GM18507 (cell line): ENCODE measurements around the gene NADSYN1.
"Not testable (repeated sequence)": the region's sequence is repeated elsewhere in the genome, so short reads cannot be mapped to it uniquely, and the experiment has no call there.

Source experiments
- DNase-seq: peaks from one replicate; pipeline ENCODE4 v3.0.0; 2011; ENCODE audit warnings: low read depth; ENCODE audit not compliant: insufficient read length; ENCODE audit errors: extremely low spot score
- FAIRE-seq: peaks from 2 replicates; lab custom pipeline; 2011; peaks lifted over from hg19 to GRCh38; lab: Jason Lieb, UNC

Gene NADSYN1

DNA sequence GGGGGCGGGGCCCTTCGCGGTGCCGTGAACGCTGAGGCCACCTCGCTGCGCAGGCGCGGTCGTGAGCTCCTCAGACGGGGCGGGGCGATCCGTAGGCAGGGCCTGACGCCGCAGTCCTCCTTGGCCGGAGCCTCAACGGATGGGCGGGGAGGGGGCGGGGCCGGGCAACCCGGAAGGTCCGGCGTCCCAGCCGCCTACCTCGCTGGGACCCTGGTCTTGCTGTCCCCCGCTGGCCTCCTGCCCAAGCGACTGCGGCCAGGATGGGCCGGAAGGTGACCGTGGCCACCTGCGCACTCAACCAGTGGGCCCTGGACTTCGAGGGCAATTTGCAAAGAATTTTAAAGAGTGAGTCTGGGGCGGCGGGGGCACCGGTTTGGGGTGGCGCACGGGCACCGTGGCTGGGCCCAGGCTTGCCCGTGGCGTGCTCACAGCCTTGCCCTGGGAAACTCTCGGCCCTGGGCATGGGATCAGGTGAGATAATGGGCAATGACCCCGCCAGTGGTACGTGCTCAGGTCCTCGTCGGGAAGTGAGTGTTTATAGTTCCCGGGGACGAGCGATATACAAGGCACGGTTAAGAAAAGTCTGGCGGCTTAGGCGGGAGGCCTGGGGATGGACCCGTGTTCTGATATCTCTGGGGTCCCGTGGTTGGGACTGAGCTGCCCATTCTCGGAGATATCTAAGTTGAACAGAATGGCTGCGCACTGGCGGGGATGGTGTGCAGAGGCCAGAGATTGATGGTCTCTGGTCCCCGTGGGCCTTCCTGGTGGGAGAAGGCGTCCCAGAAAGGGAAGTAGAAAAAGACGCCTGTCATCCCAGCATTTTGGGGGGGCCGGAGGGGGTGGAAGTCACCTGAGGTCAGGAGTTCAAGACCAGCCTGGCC is at the start of gene NADSYN1:
TSS of gene NADSYN1 (plus strand) at position 167 of the 881 bp plus-strand sequence. CDS start at position 261, 94 bp downstream.
- DNase-seq (peak; percentile 91), FAIRE-seq (peak; percentile 84)

DNA sequence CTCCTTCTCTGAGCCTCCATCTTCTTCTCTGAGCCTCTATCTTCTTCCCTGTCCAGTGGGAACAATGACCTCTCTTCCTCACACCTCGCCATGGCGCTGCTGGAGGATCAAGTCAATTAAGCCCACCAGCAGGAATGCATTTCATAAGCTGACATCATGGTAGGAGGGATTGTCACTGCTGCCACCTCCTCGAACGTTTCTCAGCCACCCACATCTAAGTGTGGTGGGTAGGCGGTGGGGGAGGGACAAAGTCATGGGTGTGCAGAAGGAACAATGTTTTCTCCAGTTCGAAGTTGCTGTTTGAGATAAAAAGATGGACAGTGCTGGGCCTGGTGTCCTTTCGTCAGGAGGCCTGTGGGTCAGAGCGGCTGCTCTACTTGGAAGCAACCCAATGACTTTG is 48.8 kb upstream of the NADSYN1 start:
- no peak for FAIRE-seq
- DNase-seq, result no peak

DNA sequence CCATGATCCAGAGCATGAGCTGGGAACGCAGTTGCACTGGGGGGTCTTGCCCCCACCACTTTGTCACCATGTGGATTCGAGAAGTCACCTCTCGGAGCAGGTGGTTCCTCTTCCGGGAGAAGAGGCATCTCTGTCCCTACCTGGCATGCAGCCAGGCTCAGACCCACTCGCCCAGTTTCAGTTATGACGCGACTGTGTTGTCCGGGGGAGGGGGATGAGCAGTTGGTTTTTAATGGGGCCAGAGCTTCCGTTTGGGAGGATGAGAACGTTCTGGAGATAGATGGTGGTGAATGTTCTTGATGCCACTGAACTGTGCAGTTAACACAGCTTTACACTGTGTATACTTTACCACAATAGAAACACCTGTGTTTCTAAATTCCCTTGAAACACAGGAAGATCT is 46.3 kb upstream of the NADSYN1 start:
- FAIRE-seq (no peak), DNase-seq (no peak)

DNA sequence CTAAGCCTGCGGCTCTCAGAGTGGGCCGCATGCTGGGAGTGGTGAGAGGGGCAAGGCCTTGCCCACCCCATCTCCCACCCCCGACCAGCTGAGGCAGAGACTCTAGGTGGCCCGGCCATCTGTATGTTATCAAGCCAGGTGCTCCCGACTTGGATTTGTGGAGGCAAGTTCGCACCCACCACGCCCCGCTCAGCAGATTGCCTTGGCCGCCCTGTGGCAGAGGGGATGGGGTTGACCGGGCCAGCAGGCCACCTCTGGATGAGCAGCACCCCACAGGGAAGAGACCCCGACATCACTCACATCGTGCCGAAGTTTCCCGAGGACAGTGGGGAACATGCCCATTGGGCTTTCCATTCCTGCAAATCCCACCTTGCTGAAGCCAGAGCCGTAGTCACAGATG is 45.6 kb upstream of the NADSYN1 start:
- FAIRE-seq (no peak), DNase-seq (no peak)

GRCh38 chr11:71408826-71409225 is 44.2 kb upstream of the NADSYN1 start:
- FAIRE-seq, result no peak

DNA sequence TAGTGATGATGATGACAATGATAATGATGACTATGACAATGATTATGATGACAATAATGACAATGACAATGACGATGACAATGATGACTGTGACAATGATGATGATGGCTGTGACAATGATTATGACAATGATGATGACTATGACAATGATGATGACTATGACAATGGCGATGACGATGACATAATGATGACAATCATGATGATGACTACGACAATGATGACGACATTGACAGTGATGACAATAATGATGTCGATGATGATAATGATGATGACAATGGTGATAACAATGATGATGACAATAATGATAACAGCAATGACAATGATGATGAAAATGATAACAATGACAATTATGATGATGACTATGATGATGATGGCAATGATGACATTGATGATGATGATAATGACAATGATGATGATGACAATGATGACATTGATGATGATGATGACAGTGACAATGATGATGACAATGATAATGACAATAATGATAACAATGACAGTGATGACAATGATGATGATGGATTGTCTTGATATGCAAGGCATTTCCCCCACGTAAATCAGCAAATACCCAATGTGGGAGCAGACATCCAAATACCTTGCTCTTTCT is 42.5 kb upstream of the NADSYN1 start:
- FAIRE-seq, result no peak
- DNase-seq, result no peak

More at GRCh38 chr11:71408826-71409225, 44.2 kb upstream of the NADSYN1 start:
- no peak for DNase-seq

DNA sequence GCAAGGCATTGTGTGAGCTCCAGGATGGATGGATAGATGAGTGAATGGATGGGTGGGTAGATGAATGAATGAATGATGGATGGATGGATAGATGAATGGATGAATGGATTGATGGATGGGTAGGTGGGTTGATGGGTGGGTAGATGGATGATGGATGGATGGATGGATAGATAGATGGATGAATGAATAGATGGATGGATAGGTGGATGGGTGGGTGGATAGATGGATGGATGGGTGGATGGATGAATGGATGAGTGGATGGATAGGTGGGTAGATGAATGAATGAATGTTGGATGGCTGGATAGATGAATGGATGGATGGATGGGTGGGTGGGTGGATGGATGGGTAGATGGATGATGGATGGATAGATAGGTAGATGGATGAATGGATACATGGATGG is 38.4 kb upstream of the NADSYN1 start:
- FAIRE-seq, result no peak
- no peak for DNase-seq

DNA sequence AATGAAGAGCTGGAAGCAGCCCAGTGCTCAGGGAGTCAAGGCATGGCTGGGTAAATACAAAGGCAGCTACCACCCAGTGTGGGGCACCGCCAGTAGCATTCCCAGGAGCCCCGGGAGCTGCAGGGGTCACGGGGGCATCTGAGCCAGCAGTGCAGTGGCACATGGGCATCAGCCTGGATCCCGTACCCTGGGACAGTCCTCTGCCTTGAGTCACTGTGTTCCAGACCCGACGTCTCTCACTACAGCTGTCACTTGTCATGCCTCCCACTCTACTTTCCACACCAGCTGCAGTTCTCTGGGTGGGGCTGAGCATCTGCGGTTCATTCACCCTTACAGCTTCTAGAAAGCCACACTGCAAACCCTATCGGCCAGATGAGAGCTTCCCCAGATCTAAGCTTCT is 34.4 kb upstream of the NADSYN1 start:
- DNase-seq (peak; percentile 42), FAIRE-seq (peak; percentile 71)

GRCh38 chr11:71420455-71421241 is 32.4 kb upstream of the NADSYN1 start:
- DNase-seq (peak; percentile 15), FAIRE-seq (peak; percentile 70)

- DNase-seq (no peak), FAIRE-seq (no peak)
Observed at GRCh38 chr11:71421392-71421950, 31.5 kb upstream of the NADSYN1 start.

GRCh38 chr11:71422318-71422717 is 30.7 kb upstream of the NADSYN1 start:
- not testable (repeated sequence) for DNase-seq, FAIRE-seq

DNA sequence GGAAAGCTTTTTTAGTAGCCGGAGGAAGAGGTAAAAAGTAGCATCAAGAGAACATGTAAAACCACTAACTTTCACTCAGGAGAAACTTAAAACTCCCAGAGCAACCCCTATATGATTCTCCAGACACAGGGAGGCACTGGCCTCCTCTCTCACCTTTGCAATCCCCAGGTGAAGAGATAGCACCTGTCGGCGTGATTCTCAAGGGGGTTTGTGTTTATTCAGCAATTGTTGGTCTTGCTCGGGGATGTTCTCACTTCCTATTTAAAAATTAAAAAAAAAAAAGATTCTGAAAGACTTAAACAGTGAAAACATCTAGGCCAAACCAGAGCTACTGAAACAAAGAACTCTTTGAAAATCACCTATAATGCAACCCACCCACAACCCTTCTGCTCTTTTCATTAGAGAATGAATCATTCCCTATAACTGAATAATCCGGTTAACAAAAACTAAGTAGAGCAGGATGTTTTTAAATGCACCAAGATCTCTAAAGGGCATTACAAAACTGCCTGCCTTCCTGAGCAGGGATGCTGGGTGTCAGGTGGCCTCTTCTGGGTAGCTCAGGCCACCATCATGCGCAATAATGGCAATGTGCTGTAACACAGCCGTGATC is 29.7 kb upstream of the NADSYN1 start:
- FAIRE-seq (peak; percentile 21), DNase-seq (no peak)

GRCh38 chr11:71425409-71425808 is 27.6 kb upstream of the NADSYN1 start:
- DNase-seq (no peak), FAIRE-seq (no peak)

DNA sequence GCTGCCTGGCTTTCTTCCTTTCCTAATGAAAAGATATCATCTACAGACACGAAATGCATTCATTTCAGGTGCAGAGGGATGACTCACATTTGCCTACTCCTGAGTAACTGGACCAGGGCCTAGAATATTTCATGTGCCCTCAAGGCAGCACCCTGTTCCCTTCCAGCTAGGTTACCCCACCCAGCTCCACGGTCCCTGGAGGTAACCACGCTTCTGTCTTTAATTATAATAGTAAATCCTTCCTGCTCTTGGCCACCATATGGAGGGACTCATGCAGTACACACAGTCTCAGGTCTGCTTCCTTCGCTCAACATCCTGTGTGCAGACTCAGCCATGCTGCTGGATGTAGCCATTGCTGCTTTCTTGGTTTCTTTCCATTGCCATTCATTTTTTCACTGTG is 27.1 kb upstream of the NADSYN1 start:
- DNase-seq, result no peak
- FAIRE-seq, result no peak

DNA sequence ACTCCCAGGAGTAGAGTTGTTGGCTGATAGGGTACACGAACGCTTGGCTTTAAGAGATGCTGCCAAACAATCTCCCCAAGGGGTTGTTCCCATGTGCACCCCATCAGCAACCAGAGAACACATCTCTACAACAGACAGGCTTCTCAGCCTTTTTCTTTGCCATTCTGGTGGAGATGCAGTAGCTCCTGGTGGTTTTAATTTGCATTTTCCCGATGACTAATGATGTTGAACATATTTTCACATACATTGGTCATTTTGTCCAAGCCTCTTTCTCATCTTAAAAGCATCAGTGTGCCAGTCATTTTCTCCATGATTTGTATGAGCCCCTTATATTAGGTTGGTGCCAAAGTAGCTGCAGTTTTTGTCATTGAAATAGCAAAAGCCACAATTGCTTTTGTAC is 26.6 kb upstream of the NADSYN1 start:
- no peak for DNase-seq
- no peak for FAIRE-seq

GRCh38 chr11:71428861-71429435 is 24.1 kb upstream of the NADSYN1 start:
- no peak for DNase-seq

GRCh38 chr11:71429701-71430100 is 23.3 kb upstream of the NADSYN1 start:
- no peak for DNase-seq
- no peak for FAIRE-seq

More at GRCh38 chr11:71428861-71429435, 24.1 kb upstream of the NADSYN1 start:
- no peak for FAIRE-seq

DNA sequence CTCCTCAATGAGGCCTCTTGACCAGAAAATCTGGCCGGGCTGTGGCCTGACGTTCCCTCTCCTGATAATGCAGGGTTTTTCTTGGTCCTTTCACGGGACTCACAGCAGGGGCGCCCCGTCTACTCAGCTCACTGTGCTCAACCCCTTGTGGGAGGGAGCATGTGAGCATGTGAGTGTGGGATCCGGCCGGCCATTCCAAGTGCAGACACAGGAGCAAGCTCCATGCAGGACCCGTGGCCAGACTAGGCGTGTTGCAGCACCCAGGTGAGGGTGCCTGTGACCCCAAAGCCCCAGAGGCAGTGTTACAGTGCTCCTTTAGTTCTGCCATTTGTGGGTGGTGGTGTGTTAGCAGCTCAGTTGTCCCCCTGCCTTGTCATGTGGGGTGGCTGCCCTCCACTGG is 22.8 kb upstream of the NADSYN1 start:
- DNase-seq (no peak), FAIRE-seq (no peak)

DNA sequence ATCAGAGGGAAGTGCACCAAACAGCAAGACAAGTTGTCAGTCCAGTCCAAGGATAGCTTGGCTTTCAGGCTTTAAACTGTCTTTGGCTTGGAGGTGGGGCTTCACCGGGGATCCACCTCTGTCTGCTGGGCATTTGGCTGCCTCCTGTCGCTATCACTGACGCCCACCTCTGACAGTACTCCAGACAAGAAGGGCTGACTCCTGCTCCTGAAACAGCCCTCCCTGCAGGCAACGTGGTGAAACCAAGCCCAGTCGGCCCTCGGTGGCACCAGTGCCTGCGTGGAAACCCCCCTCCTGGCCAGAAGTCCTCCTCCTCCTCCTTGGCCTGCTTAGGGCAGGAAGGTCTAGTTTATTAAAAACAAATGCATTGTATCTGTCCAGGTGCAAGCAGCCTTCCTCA is 21.7 kb upstream of the NADSYN1 start:
- FAIRE-seq (no peak), DNase-seq (no peak)
